Stimulated activated CD8-positive, alpha-beta memory T cell treated with anti-CD3 and anti-CD28 coated beads, Interleukin-15, amount 100 ng/mL, for 1 hour (primary cell): ENCODE measurements around the gene PFDN4.

Experiments used
- DNase-seq: peaks from one replicate; pipeline ENCODE4 v3.0.0-alpha.2; 2020; ENCODE audit warnings: low read depth

PFDN4 gene

DNA sequence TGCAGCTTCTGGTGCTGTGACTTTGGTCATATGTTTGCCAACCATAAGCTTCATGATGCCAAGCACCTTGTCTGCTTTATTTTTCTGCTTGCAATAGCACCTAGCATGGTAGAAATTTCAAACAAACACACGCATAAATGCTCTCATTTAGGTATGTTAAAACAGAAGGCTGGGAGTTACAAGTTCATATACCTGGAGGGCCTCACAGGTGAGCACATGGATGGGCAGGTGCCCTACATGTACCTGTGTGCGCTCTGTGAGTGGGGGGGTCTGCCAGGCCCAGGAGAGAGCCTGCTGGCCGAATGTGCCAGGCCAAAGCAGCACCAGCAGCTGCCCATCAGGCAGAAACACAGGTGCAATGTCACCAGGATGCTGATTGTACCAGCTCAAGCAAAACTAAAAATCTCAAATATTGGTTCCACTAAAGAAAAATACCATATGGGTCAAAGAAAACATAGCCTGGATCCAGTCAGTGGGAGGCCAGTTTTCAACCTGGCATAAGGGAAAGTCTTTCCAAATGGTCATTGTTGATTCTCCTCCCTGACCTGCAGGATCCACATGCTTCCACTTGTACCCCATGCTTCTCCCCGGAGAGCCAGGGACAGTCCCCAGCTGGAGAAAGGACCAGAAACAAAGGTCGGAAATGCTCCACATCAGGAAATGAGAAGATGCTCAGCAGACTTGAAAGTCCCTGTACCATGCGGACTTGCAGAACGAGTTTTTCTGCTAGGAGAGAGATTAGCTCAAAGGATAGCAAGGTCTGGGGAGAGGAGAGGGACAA, 7.2 kb upstream of the PFDN4 start:
- no peak for DNase-seq

- DNase-seq: no peak
These were observed 6.5 kb upstream of the PFDN4 start for GRCh38 chr20:54201268-54201846.

DNA sequence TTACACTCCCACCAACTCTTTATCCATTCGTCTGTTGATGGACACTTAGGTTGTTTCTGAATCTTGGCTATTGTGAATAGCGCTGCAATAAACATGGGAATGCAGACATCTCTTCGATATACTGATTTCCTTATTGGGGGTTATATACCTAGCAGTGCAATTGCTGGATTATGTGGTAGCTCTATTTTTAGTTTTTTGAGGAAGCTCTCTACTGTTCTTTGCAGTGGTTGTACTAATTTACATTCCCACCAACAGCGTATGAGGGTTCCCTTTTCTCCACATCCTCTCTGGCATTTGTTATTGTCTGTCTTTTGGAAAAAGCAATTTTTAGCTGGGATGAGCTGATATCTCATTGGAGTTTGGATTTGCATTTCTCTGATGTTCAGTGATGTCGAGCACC, 4.6 kb upstream of the PFDN4 start:
- no peak for DNase-seq

DNA sequence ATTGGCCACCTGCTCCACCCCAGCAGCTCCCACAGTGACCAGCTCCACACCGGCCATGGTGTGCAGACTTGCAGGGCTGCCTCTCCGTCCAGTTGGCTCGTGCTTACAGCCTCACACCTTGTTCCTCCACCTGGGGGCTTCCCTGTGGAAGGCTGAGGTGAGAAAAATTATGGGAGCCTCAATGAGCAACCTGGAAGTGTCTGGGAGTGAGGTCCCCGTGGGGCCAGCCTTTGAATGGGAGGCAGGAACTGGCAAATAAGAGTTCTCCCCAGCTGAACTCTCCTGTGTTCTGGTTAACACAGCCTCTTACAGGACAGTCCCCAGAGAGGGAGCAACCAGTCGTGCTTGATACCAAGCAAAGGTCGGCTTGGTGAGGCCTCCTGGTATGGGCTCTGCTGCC, 3.8 kb upstream of the PFDN4 start:
- DNase-seq: no peak

DNA sequence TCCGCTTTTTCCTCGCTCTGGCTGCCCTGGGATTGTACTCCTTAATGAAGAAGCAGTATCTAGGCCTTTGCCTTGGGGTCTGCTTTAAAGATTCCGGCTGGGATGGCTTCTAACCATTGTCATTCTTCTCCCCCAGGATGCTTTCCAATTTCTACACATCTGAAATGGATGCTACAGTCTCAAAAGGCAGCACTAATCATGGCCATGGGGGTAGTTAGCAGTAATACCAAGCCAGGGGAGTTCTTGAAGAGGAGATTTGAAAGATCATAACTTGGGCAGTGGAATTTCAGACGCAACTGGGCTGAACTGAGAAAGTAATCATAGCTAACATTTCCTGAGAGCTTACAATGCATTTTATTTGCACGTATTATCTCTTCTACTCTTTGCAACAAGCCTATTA, 3.4 kb upstream of the PFDN4 start:
- no peak for DNase-seq

- DNase-seq: no peak
These were observed 2.4 kb upstream of the PFDN4 start for GRCh38 chr20:54205450-54205849.

DNA sequence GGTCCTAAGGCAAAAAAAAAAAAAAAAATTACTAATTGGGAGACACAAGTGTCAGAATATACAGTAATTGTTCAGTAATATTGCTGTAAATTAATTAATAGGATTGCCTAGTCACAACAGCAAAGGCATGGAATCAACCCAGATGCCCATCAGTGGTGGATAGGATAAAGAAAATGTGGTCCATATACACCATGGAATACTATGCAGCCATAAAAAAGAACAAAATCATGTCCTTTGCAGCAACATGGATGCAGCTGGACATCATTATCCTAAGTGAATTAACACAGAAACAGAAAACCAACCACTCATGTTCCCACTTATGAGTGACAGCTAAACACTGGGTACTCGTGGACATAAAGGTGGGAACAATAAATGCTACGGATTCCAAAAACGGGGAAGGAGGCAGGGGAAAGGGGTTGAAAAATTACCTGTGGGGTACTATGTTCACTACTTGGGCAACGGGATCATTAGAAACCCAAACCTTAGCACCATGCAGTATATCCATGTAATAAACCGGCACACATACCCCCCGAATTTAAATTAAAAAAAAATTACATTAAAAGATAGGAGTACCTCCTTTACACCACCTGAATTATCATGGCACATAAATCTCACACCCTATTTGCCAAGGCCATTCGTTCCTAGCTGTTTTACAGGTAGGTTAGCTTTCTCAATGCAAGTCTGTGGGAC, 689 bp upstream of the PFDN4 start:
- DNase-seq: no peak

- DNase-seq: no peak
These were observed 775 bp downstream of the PFDN4 start for GRCh38 chr20:54208548-54209176.

DNA sequence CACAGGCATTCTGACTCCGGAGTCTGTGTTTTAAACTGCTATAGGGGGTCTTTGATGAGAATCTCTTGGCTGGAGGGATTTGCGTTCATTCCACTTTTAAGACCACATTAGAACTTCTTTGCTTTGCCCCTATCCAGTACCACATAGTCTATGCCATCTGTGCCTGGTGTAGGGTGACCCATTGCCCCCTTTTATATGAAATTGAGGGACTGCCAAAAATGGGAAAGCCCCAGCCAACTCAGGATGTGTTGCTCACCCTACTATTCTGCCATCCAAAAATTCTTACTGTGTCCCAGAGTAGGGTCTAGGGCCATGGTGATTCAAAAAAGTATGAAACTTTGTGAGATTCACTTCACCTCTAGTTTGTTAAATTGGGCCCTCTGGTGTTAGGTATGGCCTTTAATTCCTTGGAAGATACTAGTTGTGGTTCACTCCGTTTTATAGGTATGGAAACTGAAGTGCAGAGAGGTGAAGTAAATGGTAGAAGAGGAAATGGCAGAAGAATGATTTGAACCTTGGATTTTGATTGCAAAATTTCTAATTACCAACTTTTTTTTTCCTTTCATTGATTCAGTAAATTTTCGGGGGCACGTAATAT, 1.4 kb downstream of the PFDN4 start:
- no peak for DNase-seq

DNA sequence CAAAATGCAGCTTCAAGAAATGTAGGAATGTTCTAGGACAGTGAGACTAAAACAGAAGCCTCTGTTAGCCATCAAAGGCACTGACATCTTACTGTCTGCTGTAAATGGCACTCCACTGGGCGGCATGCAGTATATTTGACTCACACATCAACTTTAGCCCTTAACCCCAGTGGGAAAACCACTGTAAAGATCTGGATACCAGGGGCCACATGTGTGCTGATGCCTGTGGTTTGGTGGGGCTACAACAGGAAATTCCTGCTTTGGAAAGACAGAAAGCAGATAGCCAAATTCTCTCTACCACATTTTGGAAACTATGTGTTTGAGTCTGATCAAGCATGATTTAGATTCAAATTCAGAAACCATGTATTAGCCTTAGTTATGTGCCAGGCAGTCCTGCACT, 4.3 kb downstream of the PFDN4 start:
- DNase-seq: no peak

GRCh38 chr20:54212871-54213270, 5.0 kb downstream of the PFDN4 start:
- DNase-seq: no peak

DNA sequence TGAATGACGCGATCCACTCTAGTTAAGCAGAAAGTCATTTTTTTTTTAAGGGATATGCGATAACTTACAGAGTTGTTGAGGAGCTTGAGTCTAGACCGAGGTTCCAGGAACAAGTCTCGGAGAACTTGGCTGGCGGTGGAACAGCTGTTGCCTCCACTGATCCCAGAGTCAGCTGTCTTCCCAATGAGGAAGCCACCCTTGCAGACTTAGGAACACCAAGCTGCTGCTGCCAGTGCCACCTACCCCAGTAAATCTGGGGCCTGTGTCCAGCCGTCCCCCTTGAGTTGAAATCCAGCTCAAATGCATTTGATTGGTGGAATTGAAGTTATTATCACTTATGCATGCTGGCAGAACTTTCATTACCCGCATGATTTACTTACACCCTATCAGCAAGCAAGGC, 6.7 kb downstream of the PFDN4 start:
- DNase-seq: no peak

DNA sequence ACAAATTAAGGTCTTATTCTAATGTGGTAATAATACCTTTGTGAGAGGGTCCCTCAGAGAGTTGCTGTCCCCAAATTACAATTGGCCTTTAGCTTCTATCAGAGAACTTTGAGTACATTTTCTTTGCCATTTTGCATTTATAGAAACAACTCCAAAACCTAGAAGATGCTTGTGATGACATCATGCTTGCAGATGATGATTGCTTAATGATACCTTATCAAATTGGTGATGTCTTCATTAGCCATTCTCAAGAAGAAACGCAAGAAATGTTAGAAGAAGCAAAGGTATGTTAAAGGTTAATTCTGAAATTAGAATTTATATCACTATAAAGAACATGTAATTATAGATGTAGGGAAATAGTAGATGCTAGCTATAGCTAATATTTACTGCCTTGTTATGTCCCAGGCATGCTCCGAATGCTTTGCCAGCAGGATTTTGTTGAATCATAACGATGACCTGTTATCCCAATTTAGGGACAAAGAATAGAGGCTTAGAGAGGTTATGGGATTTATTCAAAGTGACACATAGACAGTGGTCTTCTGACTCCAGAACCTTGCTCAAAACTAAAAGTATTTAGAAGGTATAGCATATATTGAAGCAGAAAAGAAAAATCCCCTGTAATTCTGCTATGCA, 7.4 kb downstream of the PFDN4 start:
- no peak for DNase-seq

DNA sequence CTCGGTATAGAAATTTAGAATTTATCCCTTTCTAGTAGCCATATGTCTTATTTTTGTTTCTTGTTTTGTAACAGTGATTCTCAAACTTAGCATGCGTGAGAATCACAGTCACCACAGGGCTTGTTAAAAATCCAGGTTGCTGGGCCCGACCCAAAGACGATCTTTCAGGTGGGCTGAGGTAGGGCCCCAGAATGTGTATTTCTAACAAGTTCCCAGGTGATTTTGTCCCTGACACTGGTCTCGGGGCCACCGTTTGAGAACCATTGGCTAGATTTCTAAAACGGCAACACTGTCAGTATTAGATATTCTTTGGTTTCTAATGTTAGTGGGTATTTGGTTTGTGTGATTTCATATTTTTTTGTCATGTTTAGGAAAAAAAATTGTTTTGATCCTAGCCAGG, 9.9 kb downstream of the PFDN4 start:
- no peak for DNase-seq

DNA sequence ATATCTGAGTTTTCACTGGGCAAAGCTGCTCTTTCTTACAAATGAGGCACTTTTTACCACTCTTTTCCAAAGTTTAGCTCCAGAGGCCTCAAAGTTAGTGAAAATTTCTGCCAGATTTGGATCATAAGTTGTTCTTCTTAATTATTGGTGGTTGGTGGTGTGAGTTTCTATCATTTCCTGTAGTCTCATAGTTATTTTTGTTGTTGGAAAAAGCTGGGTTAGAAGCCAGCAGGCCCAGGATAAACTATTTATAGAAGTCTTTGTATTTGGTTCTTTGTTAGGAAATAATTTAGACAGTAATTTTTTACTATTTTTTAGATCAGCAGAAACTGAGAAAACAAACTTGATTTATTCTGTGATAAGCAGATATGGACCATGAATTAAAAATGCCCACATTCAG, 10.6 kb downstream of the PFDN4 start:
- DNase-seq: no peak

DNA sequence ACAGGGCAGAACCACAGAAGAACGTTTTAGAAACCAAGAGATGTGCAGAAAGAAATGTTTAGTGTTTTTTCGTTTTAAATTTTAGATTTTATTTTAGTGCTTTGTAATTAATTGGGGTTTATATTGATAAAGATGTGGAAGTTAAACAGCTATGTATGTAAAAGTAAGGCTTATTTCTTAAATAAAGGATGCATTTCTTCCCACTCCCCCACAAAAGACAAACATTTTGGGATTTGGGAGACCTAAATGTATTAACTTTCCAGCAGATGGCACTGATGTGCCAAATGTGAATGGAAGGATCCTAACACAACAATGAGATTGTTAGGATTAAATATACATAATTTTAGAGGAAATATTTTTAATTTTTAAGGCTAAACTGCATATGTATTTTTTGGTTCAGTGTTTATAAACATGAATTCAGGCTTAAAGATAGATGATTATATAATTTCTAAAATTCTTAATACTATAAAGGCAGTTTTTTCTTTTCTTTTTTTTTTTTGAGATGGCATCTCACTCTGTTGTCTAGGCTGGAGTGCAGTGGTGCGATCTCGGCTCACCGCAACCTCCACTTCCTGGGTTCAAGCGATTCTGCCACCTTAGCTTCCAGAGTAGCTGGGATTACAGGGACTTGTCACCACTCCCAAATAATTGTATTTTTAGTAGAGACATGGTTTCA, 12.0 kb downstream of the PFDN4 start:
- DNase-seq: no peak

DNA sequence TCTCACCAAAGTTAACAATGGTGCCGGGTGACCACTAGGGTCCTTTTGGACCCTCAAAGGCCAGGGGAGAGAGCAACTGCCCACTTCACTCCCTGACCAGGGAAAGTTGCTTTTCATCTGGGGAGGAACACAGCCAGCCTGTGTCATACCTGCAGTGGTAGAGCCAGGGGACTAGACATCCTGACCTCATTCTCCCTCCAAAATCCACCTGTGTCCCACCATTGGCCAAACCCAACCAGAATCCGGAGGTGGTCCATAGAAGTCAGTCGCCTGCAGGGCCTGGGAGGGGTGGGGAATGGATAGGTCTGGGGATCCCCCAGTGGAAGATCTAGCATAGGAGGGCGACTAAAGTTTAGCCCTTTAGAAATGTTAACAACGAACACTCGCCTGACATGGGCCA, 12.8 kb downstream of the PFDN4 start:
- no peak for DNase-seq

DNA sequence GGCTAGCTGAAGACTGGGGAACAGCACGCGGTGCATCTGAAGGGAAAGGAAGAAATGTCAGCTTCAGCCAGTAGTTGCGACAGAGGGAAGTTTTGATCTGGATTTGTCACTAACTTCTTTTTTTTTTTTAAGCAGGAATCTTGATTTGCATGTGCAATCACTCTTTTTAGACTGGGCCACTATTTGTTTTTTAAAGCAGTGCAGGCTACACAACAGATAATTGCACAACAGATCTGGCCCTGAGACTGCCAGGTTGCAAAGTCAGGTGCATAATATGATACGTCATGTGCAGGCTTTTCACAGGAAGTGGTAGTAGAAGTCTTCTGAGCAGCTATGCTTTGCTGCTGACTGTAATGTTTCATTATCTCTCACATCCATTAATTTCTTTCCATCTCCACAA, 13.5 kb downstream of the PFDN4 start:
- no peak for DNase-seq

DNA sequence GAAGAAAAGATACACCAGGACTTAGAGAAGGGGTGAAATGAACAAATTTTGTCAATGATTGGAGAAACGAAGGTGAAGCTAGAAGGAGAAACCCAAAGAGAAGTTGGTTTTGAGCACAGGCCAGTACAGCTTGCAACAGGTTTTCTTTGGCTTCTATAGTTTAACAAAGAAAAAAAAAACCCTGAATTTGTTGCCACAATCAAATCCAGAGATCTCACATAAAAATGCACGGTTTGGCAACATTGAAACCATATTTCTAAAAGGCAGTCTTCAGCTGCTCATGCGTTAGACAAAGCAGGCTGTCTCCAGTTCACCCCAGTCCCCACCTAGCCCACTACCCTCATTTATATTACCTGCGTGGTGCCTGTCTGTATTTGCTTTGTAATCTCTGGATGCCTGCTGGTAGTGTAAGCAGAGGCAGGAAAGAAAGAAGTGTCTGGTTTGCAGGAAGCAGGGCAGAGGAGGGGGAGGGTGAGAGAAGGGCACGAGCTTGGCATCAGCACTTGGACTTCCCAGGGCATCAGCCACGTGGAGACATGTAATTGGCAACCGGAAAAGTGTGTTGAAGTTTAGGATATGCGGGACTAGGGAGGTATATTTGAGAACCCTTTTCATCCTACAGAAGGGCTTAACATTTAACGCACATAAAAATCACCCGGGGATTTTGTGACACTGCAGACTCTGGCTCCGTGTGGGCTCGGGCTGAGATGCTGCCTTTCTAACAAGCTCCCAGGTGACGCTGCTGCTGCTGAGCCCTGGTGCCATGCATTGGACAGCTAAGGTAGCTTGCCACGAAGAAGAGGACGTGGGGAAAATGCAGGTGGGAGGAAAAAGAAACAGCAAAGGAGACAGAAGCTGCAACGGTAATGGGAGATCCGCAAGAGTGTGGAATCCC, 14.4 kb downstream of the PFDN4 start:
- no peak for DNase-seq

DNA sequence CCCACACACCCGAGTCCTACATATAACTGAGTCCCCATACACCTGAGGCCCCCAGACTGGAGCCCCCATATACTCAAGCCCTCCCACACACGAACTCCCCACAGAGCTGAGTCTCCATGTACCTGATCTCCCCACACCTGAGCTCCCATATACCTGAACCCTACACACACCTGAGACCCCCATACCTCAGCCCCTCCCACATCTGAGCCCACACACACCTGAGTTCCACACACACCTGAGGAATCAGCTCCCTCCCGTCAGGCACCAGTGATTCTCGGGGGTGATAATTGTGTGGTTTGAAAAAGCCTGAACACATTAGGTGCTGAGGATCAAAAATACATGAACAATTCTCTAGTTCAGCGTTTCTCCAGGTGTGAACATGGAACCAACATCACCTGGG, 15.4 kb downstream of the PFDN4 start:
- no peak for DNase-seq

DNA sequence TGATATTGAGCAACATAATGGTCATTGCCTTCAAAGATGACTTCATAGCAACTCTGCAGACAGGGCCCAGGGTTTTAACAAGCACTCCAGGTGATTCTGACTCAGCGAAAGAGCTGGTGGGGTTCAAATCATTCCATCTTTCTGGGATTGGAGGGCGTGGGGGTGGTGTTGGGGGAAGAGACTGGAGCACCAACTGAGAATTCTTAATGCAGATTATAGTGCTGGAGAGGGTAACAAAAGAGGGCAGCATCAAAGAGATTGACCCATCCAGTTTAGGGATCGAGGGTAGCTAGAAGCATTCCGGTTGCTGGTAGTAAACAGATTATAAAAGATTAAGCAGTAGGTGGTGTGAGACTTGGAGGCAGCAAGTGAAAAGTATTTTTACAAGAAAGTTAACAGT, 15.9 kb downstream of the PFDN4 start:
- DNase-seq: no peak
